Neural cell (in vitro differentiated cells): ENCODE measurements around the gene OR7C1.

Experiments used
- EP300 ChIP-seq: fragments of 450-650 bp; conservative IDR thresholded peaks from 2 replicates; pipeline ENCODE4 v1.6.1; 2014; ENCODE audit warnings: antibody characterized with exemption, mild to moderate bottlenecking, moderate library complexity; ENCODE audit not compliant: poor library complexity, severe bottlenecking
- EZH2 ChIP-seq: fragments of 200-600, 300-800 bp; shearing (Covaris generic), sonication (generic); IDR thresholded peaks from 2 replicates; pipeline ENCODE4 v1.6.1; 2014; ENCODE audit warnings: antibody characterized with exemption, low read length, borderline replicate concordance, mild to moderate bottlenecking; ENCODE audit not compliant: insufficient read depth, poor library complexity, severe bottlenecking
- MXI1 ChIP-seq: fragments of 450-650 bp; conservative IDR thresholded peaks from 2 replicates; pipeline ENCODE4 v1.6.1; 2014; ENCODE audit warnings: antibody characterized with exemption, mild to moderate bottlenecking; ENCODE audit not compliant: poor library complexity, severe bottlenecking
- POLR2AphosphoS5 ChIP-seq: IDR thresholded peaks from 2 replicates; pipeline ENCODE4 v1.6.1; 2012
- RAD21 ChIP-seq: fragments of 450-650 bp; conservative IDR thresholded peaks from 2 replicates; pipeline ENCODE4 v1.6.1; 2014; ENCODE audit warnings: antibody characterized with exemption, mild to moderate bottlenecking, moderate library complexity
- SMC3 ChIP-seq: fragments of 450-650 bp; conservative IDR thresholded peaks from 2 replicates; pipeline ENCODE4 v1.6.1; 2014; ENCODE audit warnings: antibody characterized with exemption, mild to moderate bottlenecking, moderate library complexity; ENCODE audit not compliant: poor library complexity
- TF ChIP-seq, protein P1 (sequence below): fragments of 450-650 bp; IDR thresholded peaks from 2 replicates; pipeline ENCODE4 v1.5.1; 2014; ENCODE audit warnings: antibody characterized with exemption, mild to moderate bottlenecking, moderate library complexity; ENCODE audit not compliant: poor library complexity, severe bottlenecking
- TF ChIP-seq, protein P2 (sequence below): IDR thresholded peaks from 2 replicates; pipeline ENCODE4 v1.6.1; 2012; ENCODE audit warnings: borderline replicate concordance

DNA sequence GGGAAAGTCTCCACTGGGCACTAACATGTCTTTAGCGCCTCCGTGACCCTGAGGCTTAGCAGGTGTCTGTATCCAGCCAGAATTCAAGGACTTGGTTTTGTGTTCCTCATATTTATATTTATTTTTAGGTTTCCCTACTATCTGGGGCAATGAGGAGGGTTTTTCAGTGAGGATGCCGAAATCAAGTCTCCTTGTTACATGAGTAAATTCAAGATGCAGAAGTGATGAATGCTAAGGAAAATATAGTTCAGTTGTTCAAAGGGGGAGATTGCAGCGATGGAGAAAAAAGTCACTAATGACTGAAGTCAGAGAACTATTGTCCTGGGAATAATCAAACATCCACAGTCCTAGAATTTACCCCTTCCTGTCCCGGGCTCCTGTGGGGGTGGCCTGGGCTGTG, 55.8 kb downstream of the OR7C1 start:
- TF ChIP-seq, protein P1, sequence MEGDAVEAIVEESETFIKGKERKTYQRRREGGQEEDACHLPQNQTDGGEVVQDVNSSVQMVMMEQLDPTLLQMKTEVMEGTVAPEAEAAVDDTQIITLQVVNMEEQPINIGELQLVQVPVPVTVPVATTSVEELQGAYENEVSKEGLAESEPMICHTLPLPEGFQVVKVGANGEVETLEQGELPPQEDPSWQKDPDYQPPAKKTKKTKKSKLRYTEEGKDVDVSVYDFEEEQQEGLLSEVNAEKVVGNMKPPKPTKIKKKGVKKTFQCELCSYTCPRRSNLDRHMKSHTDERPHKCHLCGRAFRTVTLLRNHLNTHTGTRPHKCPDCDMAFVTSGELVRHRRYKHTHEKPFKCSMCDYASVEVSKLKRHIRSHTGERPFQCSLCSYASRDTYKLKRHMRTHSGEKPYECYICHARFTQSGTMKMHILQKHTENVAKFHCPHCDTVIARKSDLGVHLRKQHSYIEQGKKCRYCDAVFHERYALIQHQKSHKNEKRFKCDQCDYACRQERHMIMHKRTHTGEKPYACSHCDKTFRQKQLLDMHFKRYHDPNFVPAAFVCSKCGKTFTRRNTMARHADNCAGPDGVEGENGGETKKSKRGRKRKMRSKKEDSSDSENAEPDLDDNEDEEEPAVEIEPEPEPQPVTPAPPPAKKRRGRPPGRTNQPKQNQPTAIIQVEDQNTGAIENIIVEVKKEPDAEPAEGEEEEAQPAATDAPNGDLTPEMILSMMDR = no peak
- TF ChIP-seq MXI1 = no peak
- no peak for TF ChIP-seq EZH2
- no peak for TF ChIP-seq SMC3
- TF ChIP-seq, protein P2, sequence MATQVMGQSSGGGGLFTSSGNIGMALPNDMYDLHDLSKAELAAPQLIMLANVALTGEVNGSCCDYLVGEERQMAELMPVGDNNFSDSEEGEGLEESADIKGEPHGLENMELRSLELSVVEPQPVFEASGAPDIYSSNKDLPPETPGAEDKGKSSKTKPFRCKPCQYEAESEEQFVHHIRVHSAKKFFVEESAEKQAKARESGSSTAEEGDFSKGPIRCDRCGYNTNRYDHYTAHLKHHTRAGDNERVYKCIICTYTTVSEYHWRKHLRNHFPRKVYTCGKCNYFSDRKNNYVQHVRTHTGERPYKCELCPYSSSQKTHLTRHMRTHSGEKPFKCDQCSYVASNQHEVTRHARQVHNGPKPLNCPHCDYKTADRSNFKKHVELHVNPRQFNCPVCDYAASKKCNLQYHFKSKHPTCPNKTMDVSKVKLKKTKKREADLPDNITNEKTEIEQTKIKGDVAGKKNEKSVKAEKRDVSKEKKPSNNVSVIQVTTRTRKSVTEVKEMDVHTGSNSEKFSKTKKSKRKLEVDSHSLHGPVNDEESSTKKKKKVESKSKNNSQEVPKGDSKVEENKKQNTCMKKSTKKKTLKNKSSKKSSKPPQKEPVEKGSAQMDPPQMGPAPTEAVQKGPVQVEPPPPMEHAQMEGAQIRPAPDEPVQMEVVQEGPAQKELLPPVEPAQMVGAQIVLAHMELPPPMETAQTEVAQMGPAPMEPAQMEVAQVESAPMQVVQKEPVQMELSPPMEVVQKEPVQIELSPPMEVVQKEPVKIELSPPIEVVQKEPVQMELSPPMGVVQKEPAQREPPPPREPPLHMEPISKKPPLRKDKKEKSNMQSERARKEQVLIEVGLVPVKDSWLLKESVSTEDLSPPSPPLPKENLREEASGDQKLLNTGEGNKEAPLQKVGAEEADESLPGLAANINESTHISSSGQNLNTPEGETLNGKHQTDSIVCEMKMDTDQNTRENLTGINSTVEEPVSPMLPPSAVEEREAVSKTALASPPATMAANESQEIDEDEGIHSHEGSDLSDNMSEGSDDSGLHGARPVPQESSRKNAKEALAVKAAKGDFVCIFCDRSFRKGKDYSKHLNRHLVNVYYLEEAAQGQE = no peak
- no peak for TF ChIP-seq EP300
- no peak for TF ChIP-seq POLR2AphosphoS5
- no peak for TF ChIP-seq RAD21
